Sigmoid colon (tissue), 7 donors: ENCODE data around the gene CNTN5. TPM values are rescaled to one million over a fixed set of nuclear protein-coding genes. Genes with fewer than 3 reads are reported as not detected.

Source experiments
- DNase-seq: peaks from one replicate; pipeline ENCODE4 v3.0.0-alpha.2; 2019
- H3K27ac ChIP-seq, 4 donors: fragments of 200-600 bp; sonication (generic); one replicate each; pipeline ENCODE4 v1.5.1; 2016 to 2019; ENCODE audit warnings: mild to moderate bottlenecking in 1 of 4
- H3K27me3 ChIP-seq, 3 donors: fragments of 200-600 bp; sonication (generic); one replicate each; pipeline ENCODE4 v1.5.1; 2019; ENCODE audit warnings: mild to moderate bottlenecking in 1 of 3
- H3K36me3 ChIP-seq, 4 donors: fragments of 200-600 bp; sonication (generic); one replicate each; pipeline ENCODE4 v1.5.1; 2016 to 2019
- H3K4me1 ChIP-seq, 4 donors: fragments of 200-600 bp; sonication (generic); one replicate each; pipeline ENCODE4 v1.5.1; 2017 to 2019
- H3K4me3 ChIP-seq, 4 donors: fragments of 200-600 bp; sonication (generic); one replicate each; pipeline ENCODE4 v1.5.1; 2017 to 2019; ENCODE audit warnings: mild to moderate bottlenecking in 2 of 4, moderate library complexity in 1 of 4
- H3K9me3 ChIP-seq, 4 donors: fragments of 200-600 bp in 3 of 4; sonication (generic) in 3 of 4; one replicate each; pipeline versions ENCODE4 v1.5.1 to v1.6.1; 2013 to 2019
- EP300 ChIP-seq, 4 donors: sonication (generic); formaldehyde crosslinking; IDR thresholded peaks; one replicate each; pipeline ENCODE4 v1.6.1; 2017; ENCODE audit warnings: antibody characterized with exemption in 4 of 4
- POLR2A ChIP-seq, 2 donors: fragments of 450-650 bp; IDR thresholded peaks; one replicate each; pipeline ENCODE4 v1.6.1; 2016; ENCODE audit warnings: antibody characterized with exemption in 2 of 2, mild to moderate bottlenecking in 2 of 2, moderate library complexity in 2 of 2
- POLR2AphosphoS5 ChIP-seq, 4 donors: sonication (generic); formaldehyde crosslinking; IDR thresholded peaks; one replicate each; pipeline ENCODE4 v1.6.1; 2017; ENCODE audit warnings: antibody characterized with exemption in 4 of 4
- WGBS, 2 donors: extraction: QIAGEN DNeasy Blood & Tissue Kit; methylation state at CpG; one replicate each; pipeline ENCODE4 v1.1.7; 2013; 5-methylcytosine and 5-hydroxymethylcytosine counted together
- intact Hi-C: fragments of 100-400 bp; cut with DNase I; formaldehyde crosslinking; loops from one replicate; pipeline ENCODE4 v1.15.1; 2023
- polyA plus RNA-seq, 3 donors: library from polyadenylated mRNA; stranded (reverse); fragments of 200-250 nt; gene quantifications; one replicate each; pipeline ENCODE4 v1.2.3, GENCODE V29; 2013
- total RNA-seq, 4 donors: library from RNA; depleted of rRNA; stranded (reverse); fragments of >200 nt; gene quantifications; one replicate each; pipeline ENCODE4 v1.1.0, GENCODE V29; 2016
- TF ChIP-seq, protein P1 (sequence below), 4 experiments: fragments of 450-650 bp in 3 of 4; fragments of 200-600 bp in 1 of 4; IDR thresholded peaks; one replicate each; pipeline ENCODE4 v1.5.1; 2016 to 2019; ENCODE audit warnings: antibody characterized with exemption in 4 of 4, mild to moderate bottlenecking in 3 of 4, moderate library complexity in 2 of 4
- donor health status: healthy with polysubstance abuse.
- donor health status: Bipolar disorder and iron deficiency.
- donor health status: healthy.

CNTN5 gene
- total and polyA plus RNA-seq, 7 donors, result 0.13 to 0.36 (median 0.16) TPM; not detected in 2

DNA sequence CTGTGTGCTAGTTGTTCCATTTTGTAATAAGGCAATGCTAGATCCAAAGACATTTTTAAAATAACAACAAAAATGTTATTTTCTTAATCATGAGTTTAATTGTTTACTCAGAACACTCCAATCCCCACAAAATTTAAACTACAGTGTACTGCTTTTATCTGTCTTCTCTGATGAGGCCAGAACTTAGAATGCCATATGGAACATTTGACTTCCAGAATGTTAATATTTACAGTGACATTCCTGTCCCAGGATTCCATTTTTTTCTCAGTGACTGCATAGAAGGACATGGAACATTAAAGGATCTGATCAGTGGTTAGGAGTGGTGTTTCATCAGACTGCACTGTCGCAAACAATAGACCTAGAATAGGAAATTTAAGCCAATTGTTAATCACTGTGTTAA, 1171.4 kb downstream of the CNTN5 start:
- Histone ChIP-seq H3K4me3 (no peak overlapping the region), H3K27me3 (no peaks in the 10 kb centered on the region), H3K4me1 (no peaks in the 10 kb centered on the region), H3K36me3 (no peaks in the 10 kb centered on the region), H3K27ac (no peak overlapping the region), H3K9me3 (no peaks in the 10 kb centered on the region)
- no peak for DNase-seq
- TF ChIP-seq EP300 (IDR thresholded peaks at IDR 0.05), result no peak
- no peak for TF ChIP-seq POLR2A (IDR thresholded peaks at IDR 0.05)
- TF ChIP-seq POLR2AphosphoS5 (IDR thresholded peaks at IDR 0.05), result no peak
- TF ChIP-seq, protein P1, sequence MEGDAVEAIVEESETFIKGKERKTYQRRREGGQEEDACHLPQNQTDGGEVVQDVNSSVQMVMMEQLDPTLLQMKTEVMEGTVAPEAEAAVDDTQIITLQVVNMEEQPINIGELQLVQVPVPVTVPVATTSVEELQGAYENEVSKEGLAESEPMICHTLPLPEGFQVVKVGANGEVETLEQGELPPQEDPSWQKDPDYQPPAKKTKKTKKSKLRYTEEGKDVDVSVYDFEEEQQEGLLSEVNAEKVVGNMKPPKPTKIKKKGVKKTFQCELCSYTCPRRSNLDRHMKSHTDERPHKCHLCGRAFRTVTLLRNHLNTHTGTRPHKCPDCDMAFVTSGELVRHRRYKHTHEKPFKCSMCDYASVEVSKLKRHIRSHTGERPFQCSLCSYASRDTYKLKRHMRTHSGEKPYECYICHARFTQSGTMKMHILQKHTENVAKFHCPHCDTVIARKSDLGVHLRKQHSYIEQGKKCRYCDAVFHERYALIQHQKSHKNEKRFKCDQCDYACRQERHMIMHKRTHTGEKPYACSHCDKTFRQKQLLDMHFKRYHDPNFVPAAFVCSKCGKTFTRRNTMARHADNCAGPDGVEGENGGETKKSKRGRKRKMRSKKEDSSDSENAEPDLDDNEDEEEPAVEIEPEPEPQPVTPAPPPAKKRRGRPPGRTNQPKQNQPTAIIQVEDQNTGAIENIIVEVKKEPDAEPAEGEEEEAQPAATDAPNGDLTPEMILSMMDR (IDR thresholded peaks at IDR 0.05), result no peak
- 0 to 38% methylated on average over 1 of the region's 1 CpG for WGBS, 2 donors
- intact Hi-C loops, result no loop called here

DNA sequence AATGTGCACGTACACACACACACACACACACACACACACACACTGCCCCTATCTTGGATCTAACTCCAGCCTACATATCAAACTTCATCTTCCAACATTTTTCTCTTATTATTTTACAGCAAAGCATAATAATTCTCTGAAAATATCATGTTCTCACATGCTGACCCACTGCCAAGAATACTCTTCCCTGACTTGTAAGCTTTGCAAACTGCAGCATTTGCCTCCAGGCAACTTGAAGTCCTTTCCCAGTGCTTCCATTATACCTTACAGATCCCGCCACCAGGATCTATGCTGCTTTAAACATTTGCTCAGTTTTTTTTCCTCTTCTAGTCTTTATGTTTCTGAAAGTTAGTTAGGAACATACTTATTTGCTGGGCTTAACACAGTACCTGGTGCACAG, 1183.0 kb downstream of the CNTN5 start:
- no peak for DNase-seq
- Histone ChIP-seq H3K9me3 (no peaks in the 10 kb centered on the region), H3K4me1 (no peaks in the 10 kb centered on the region), H3K4me3 (no peak overlapping the region), H3K27me3 (no peaks in the 10 kb centered on the region), H3K36me3 (no peaks in the 10 kb centered on the region), H3K27ac (no peak overlapping the region)
- intact Hi-C loops, result no loop called here
- 72 to 76% methylated on average over 2 of the region's 2 CpGs for WGBS, 2 donors
- TF ChIP-seq EP300 (IDR thresholded peaks at IDR 0.05) (no peak), POLR2AphosphoS5 (IDR thresholded peaks at IDR 0.05) (no peak), POLR2A (IDR thresholded peaks at IDR 0.05) (no peak)
- TF ChIP-seq, protein P1 (IDR thresholded peaks at IDR 0.05), result no peak

DNA sequence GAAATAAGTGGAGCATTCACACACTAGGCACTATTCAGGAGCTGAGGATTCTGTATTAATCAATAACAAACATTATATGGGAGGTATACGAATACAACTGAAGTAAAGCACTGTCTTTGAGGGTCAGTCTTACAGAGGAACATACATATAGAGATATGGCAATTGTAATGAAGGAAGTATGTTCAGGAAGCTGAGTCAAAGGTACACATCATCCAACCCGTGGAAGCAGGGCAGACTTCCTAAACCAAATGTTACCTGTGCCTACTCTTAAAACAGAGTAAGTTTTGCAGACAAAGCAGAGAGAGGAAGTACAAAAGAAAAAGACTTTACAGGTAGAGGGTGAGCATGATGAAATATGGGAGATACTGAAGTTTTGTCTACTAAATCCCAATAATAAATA, 1185.2 kb downstream of the CNTN5 start:
- intact Hi-C loops, result no loop called here
- WGBS, 2 donors, result 58 to 72% methylated on average over 2 of the region's 2 CpGs
- no peaks in the 10 kb centered on the region for H3K36me3 ChIP-seq
- no peak overlapping the region for H3K27ac ChIP-seq
- H3K9me3 ChIP-seq, result no peaks in the 10 kb centered on the region
- DNase-seq, result no peak
- no peaks in the 10 kb centered on the region for H3K4me1 ChIP-seq
- H3K4me3 ChIP-seq, result no peak overlapping the region
- H3K27me3 ChIP-seq, result no peaks in the 10 kb centered on the region
- TF ChIP-seq, protein P1 (IDR thresholded peaks at IDR 0.05), result no peak
- TF ChIP-seq POLR2A (IDR thresholded peaks at IDR 0.05), result no peak
- no peak for TF ChIP-seq EP300 (IDR thresholded peaks at IDR 0.05)
- TF ChIP-seq POLR2AphosphoS5 (IDR thresholded peaks at IDR 0.05), result no peak

DNA sequence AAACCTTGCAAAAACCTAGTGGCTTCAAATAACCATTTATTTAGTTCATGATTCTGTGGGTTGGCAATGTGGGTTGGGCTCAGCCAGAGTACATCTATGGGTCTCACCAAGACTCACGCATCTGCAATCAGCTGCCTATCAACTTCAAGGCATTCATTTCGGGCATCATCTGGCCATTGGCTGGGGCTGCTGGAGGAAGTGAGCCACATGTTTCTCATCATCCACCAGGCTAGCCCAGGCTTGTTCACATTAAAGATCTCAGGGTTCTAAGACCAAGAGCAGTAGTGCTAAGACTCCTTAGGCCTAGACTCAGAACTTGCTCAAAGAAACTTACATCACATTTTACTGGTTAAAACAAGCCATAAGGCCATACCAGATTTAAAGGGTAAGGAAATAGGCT, 1187.5 kb downstream of the CNTN5 start:
- 92 to 94% methylated on average over 2 of the region's 2 CpGs for WGBS, 2 donors
- no peak for TF ChIP-seq POLR2A (IDR thresholded peaks at IDR 0.05)
- TF ChIP-seq, protein P1 (IDR thresholded peaks at IDR 0.05), result no peak
- TF ChIP-seq POLR2AphosphoS5 (IDR thresholded peaks at IDR 0.05), result no peak
- TF ChIP-seq EP300 (IDR thresholded peaks at IDR 0.05), result no peak

DNA sequence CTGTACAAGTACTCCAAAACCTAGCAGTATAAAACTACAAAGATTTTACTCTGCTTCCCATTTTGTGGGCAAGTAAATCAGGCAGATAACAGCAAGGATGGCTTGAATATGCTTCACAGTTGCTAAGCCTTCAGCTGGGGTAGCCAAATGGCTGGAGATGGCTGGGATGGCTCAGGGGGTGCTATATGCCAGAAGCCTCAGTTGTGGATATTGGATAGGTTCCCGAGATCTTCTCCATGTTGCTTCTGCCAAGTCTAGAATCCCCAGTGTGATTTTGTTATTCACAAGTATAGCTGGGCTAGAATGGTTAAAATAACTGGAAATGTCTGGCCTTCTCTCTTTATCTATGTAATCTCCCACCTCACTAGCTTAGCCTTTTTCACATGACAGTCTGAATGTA, 1194.0 kb downstream of the CNTN5 start:
- no peak overlapping the region for H3K27ac ChIP-seq
- no peaks in the 10 kb centered on the region for H3K9me3 ChIP-seq
- H3K4me1 ChIP-seq, result no peaks in the 10 kb centered on the region
- 85 to 88% methylated on average over 1 of the region's 1 CpG for WGBS, 2 donors
- no peak for TF ChIP-seq EP300 (IDR thresholded peaks at IDR 0.05)
- H3K27me3 ChIP-seq, result no peaks in the 10 kb centered on the region
- DNase-seq, result no peak
- no peaks in the 10 kb centered on the region for H3K36me3 ChIP-seq
- no peak overlapping the region for H3K4me3 ChIP-seq
- intact Hi-C loops, result no loop called here

More for the DNA sequence above, 1187.5 kb downstream of the CNTN5 start:
- no peaks in the 10 kb centered on the region for H3K27me3 ChIP-seq
- DNase-seq, result no peak
- no peaks in the 10 kb centered on the region for H3K4me1 ChIP-seq
- H3K36me3 ChIP-seq, result no peaks in the 10 kb centered on the region
- no peak overlapping the region for H3K27ac ChIP-seq
- H3K9me3 ChIP-seq, result no peaks in the 10 kb centered on the region
- intact Hi-C loops, result no loop called here
- H3K4me3 ChIP-seq, result no peak overlapping the region
